GM19099 (cell line): ENCODE results near the gene PFKFB4.

Source experiments
- POLR2A ChIP-seq: IDR thresholded peaks from 3 replicates; pipeline ENCODE4 v1.6.1; 2011; ENCODE audit warnings: low read depth; ENCODE audit not compliant: insufficient read length; ENCODE audit errors: extremely low read depth

Gene PFKFB4

DNA sequence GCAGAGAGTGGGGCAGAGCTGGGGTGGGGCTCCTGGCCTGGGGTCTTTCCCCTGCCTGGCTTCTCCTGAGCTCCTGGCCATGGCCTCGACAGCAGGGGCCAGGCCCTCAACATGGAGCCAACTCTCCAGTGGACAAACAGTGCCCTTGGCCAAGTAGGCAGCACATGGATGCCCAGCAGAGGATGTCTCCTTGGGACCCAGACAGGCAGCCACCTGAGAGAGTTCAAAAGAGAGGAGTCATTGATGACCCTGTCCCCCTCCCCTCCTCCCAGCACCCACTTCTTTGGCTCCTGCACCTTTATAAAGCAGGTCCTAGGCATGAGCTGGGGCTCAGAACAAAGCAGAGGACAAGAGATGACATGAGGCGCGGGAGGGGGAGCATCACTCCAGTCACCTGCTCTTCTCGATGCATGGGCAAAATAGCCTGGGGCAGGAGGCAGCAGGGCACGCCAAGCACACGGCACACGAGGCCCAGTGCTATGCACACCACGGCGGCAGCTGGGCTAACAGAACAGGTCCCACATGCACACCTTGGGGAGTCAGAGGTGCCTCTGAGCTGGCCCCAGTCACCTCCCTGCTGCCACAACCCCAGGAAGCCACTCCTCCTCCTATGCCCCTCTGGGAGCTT lies 80.1 kb downstream of the PFKFB4 start:
- TF ChIP-seq POLR2A: no peak

DNA sequence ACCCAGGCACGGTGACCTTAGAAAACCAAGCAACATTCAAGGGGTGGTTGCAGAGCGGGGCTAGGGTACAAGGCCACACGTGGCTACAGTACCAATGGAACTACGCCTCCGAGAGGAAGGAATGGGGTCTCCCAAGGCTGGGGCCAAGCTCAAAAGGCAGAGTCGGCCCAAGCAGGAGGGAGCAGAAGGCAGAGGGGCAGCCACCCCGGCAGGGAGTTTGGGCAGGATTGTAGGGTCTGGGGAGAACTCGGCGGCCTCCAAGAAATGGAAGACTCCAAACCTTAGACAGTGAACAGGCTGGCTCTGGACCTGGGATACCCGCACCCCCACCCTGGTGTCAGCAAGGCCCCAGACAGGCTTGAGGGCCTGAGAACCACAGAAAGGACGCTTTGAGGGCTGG lies 81.4 kb downstream of the PFKFB4 start:
- TF ChIP-seq POLR2A: no peak

DNA sequence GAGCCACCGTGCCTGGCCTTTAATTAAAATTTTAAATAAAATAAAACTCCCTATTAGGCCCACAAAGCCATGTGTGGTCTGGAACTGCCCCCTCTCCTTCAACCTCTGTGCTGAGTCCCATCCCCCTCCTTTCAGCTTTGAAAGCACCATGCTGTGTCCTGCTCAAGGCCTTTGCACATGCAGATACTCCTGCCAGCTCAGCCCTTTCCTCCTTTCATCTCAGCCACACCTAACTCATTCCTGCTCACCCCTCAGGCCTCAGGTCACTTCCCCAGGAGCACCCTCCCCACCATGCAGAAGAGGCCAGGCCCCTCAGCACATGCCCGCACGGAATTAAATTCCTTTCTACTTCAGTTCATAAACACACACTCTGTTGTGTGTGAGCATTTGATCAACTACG lies 82.0 kb downstream of the PFKFB4 start:
- TF ChIP-seq POLR2A: no peak

DNA sequence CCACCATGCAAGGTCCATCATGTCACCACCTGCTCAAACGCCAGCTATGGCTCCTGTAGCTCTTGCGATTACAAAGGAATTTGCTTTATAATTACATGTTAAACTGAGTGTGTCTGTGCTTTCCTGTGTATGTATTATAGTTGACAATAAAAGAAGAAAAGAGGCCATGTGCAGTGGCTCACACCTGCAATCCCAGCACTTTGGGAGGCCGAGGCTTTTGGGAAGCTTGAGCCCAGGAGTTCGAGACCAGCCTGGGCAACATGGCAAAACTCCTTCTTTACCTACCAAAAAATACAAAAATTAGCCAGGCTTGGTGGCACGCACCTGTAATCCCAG lies 83.0 kb downstream of the PFKFB4 start:
- TF ChIP-seq POLR2A: no peak

DNA sequence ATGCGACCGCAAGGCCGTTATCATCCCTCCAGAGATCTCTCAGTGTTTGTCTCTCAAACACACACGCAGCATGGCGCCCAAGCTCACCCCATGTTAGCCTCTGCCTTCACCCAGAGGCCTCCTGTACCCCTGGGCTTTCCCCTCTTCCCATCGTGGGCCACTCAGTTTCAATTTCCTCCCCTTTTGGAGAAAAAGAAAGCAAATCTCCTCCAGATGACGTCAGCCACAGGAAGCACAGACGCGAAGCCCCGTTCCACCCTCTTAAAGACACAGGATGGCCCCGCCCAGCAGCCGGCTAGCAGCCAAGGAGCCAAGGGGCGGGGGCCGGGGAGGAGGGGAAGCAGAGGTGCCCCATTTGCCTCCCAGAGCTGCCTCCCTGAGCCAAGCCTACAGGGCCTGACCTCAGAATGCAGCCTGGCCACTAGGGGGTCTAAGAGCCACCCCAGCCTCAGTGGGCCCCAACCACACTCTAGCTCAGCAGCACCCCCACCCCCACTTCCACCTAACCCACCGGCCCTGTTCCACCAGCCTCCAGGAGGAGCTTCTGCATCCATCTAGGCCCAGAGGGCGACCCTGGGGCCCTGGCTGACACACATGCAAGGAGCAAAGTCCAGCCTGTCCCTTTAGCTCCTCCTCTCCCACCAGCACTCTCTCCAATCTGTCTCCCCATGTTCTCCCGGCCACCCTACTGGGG lies 83.5 kb downstream of the PFKFB4 start:
- peak; percentile 91 for TF ChIP-seq POLR2A

DNA sequence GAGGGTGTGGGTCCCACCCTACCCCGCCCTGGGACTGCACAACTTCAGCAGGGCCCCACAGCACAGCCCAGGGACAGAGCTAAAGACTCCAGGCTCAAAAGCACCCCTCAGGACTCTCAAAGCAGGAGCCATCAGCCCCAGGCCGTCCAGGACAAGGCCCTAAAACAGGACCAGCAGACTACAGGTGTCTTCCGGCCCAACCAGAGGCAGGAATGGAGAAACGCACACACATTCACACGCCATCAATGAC lies 84.0 kb downstream of the PFKFB4 start:
- TF ChIP-seq POLR2A: no peak

DNA sequence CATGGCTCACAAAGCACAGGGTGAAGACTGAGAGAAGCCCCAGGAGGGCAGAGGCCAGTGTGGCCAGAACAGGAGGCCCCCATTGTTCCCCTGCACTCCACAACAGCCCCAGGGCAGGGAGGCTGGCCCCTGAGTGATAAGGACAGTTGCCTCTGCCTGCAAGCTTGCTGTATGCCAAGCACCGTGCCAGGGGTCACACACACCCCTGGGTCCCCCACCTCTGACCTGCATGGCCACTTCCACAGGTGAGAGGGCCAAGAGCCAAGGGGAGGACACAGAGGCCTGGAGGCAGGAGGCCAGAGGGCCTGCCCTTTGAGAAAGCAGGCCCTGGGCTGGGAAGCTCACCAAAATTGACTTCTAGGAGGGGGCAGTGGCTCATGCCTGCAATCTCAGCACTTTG lies 86.3 kb downstream of the PFKFB4 start:
- TF ChIP-seq POLR2A: no peak

DNA sequence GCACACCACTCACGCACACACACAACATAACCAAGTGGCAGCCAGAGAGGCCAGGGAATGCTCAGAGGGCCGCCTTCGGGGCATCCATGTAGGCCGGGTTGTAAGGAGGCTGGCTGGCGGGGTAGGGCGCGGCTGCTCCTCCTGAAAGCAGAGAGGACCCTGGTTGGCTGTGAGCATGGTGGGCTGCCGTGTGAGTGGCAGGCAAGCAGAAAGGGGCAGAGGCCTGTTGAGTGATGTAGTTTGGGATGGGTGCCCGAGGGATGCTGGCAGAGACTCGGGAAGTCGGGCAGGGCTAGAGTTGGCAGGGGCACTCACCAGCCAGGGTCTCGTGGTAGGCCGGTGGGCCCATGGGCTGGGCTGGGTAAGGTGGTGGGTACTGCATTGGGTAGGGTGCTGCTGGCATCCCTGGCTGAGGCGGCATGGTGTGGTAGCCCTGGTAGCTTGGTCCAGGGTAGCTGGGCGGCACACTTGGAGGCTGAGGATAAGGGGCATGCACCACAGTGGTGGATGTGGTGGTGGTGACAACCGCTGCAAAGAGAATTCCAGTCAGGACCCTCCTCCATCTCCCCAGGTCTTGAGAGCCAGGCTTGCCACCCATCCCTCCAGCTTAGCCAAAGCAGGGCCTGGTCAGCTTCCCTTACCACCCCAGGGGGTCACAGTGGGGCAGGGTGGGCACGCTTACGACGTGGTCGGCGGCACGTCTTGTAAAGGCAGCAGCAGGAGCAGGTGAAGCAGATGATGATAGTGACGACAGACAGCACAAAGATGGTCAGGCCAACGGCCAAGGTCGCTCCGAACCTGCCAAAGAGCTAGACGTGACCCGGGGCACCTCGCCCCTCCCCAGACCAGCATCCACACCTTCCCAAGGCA lies 87.3 kb downstream of the PFKFB4 start:
- TF ChIP-seq POLR2A: no peak

DNA sequence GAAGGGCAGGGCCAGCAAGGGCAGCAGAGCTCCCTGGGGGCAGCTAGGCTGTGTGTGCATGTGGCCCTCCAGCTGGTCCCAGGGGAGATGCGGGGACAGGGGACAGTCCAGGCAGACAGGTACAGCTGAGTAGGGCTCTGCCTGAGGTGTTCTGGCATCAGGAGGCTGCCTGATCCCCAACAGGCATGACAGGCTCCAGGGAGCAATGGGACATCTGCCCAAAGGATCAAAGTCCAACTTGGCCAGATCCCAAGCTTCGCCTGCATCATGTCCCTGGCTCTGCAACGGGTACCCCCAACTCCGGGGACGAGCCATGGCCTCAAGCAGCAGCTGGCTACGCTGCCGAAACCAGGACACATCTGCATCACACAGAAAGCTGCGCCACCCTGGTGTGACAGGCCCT lies 88.3 kb downstream of the PFKFB4 start:
- TF ChIP-seq POLR2A: no peak
